SHP77 (cell line): ENCODE data around the gene ADD1.
A peak's percentile ranks its signal among the peaks of the same experiment; 100 is the strongest.
"Not testable (repeated sequence)": the region's sequence is repeated elsewhere in the genome, so short reads cannot be mapped to it uniquely, and the experiment has no call there.

Experiments
- DNase-seq, 2 experiments: peaks; one replicate each; lab custom pipeline; 2025; lab: John Stamatoyannopoulos, UW

ADD1 gene

GRCh38 chr4:2934077-2934812 is 90.6 kb downstream of the ADD1 start:
- DNase-seq, result no peak

- DNase-seq, result peak in 1 of 2 experiments; percentile 71
Measured at GRCh38 chr4:2934813-2935761, 91.4 kb downstream of the ADD1 start.

- no peak for DNase-seq
Measured at GRCh38 chr4:2935762-2936743, 92.4 kb downstream of the ADD1 start.

GRCh38 chr4:2936773-2937145 is 93.1 kb downstream of the ADD1 start:
- no peak for DNase-seq

GRCh38 chr4:2937146-2937857 is 93.7 kb downstream of the ADD1 start:
- DNase-seq, result no peak

GRCh38 chr4:2937986-2938385 is 94.3 kb downstream of the ADD1 start:
- DNase-seq, result no peak

- not testable (repeated sequence) for DNase-seq
Measured at GRCh38 chr4:2938411-2938810, 94.8 kb downstream of the ADD1 start.

GRCh38 chr4:2938906-2939305 is 95.3 kb downstream of the ADD1 start:
- DNase-seq, result no peak

GRCh38 chr4:2939383-2940243 is 96.0 kb downstream of the ADD1 start:
- no peak for DNase-seq

- DNase-seq, result no peak
Measured at GRCh38 chr4:2940267-2941137, 96.9 kb downstream of the ADD1 start.

GRCh38 chr4:2941138-2942036 is 97.7 kb downstream of the ADD1 start:
- DNase-seq, result no peak

- DNase-seq, result no peak
Measured at GRCh38 chr4:2942037-2942531, 98.4 kb downstream of the ADD1 start.

GRCh38 chr4:2942532-2943363 is 99.1 kb downstream of the ADD1 start:
- no peak for DNase-seq

GRCh38 chr4:2943364-2944090 is 99.9 kb downstream of the ADD1 start:
- DNase-seq, result no peak

GRCh38 chr4:2944091-2944482 is 100.4 kb downstream of the ADD1 start:
- no peak for DNase-seq
